H1 (cell line): ENCODE data around the gene STX18. TPM values are rescaled to one million over a fixed set of nuclear protein-coding genes. Genes with fewer than 3 reads are reported as not detected.

Experiments
- ASH2L ChIP-seq: fragments of 200-600, 300-600 bp; sonication (generic); IDR thresholded peaks from one replicate; pipeline ENCODE4 v1.7.1; 2017; ENCODE audit warnings: low read length
- ATF2 ChIP-seq: IDR thresholded peaks from 2 replicates; pipeline ENCODE4 v1.6.1; 2012; ENCODE audit warnings: low read length, inconsistent platforms
- ATF3 ChIP-seq: IDR thresholded peaks from 2 replicates; pipeline ENCODE4 v1.6.1; 2011; ENCODE audit warnings: low read depth, mild to moderate bottlenecking, low read length; ENCODE audit not compliant: insufficient read depth
- CBX5 ChIP-seq: fragments of 300-800, 300-1000 bp; sonication (generic); IDR thresholded peaks from 2 replicates; pipeline ENCODE4 v1.7.1; 2016; ENCODE audit warnings: antibody characterized with exemption, low read length, low read depth
- CHD1 ChIP-seq: IDR thresholded peaks from 2 replicates; pipeline ENCODE4 v1.6.1; 2012; ENCODE audit warnings: low read depth, low read length, improper control_type of control experiment
- CREB1 ChIP-seq: IDR thresholded peaks from 2 replicates; pipeline ENCODE4 v1.6.1; 2012; ENCODE audit warnings: inconsistent platforms
- EGR1 ChIP-seq: IDR thresholded peaks from 2 replicates; pipeline ENCODE4 v1.6.1; 2011; ENCODE audit warnings: low read depth, low read length, borderline replicate concordance
- GABPA ChIP-seq: IDR thresholded peaks from 2 replicates; pipeline ENCODE4 v1.6.1; 2011; ENCODE audit warnings: mild to moderate bottlenecking, low read length, moderate library complexity, borderline replicate concordance; ENCODE audit not compliant: insufficient read depth
- GTF2F1 ChIP-seq: IDR thresholded peaks from 2 replicates; pipeline ENCODE4 v1.6.1; 2012; ENCODE audit warnings: low read depth, low read length, improper control_type of control experiment, borderline replicate concordance
- HDAC2 ChIP-seq, 2 experiments: fragments of 300-600 bp in 1 of 2; sonication (generic) in 1 of 2; IDR thresholded peaks; 2 replicates each; pipeline ENCODE4 v1.6.1; 2011 to 2012; ENCODE audit warnings: low read depth in 2 of 2, low read length in 2 of 2, mild to moderate bottlenecking in 2 of 2, moderate library complexity in 2 of 2, borderline replicate concordance in 1 of 2, inconsistent platforms in 1 of 2
- JUN ChIP-seq: IDR thresholded peaks from 2 replicates; pipeline ENCODE4 v1.6.1; 2011; ENCODE audit warnings: low read depth, mild to moderate bottlenecking, improper control_type of control experiment, low read length
- MAFK ChIP-seq: IDR thresholded peaks from 2 replicates; pipeline ENCODE4 v1.6.1; 2012; ENCODE audit warnings: low read depth, mild to moderate bottlenecking, improper control_type of control experiment, low read length
- POU5F1 ChIP-seq: IDR thresholded peaks from 2 replicates; pipeline ENCODE4 v1.6.1; 2011; ENCODE audit warnings: low read depth, mild to moderate bottlenecking, low read length, moderate library complexity
- RFX5 ChIP-seq: IDR thresholded peaks from 2 replicates; pipeline ENCODE4 v1.6.1; 2011; ENCODE audit warnings: low read depth, low read length, improper control_type of control experiment, borderline replicate concordance
- SIN3A ChIP-seq, 2 experiments: IDR thresholded peaks in 1 of 2; conservative IDR thresholded peaks in 1 of 2; 2 replicates each; pipeline ENCODE4 v1.6.1; 2011 to 2012; ENCODE audit warnings: low read length in 2 of 2, improper control_type of control experiment in 1 of 2, low read depth in 1 of 2, mild to moderate bottlenecking in 1 of 2
- SP4 ChIP-seq: IDR thresholded peaks from 2 replicates; pipeline ENCODE4 v1.6.1; 2012; ENCODE audit warnings: low read length, inconsistent platforms
- SRF ChIP-seq: IDR thresholded peaks from 2 replicates; pipeline ENCODE4 v1.6.1; 2011; ENCODE audit warnings: mild to moderate bottlenecking, low read depth, low read length, moderate library complexity
- TAF7 ChIP-seq: optimal IDR thresholded peaks from 2 replicates; pipeline ENCODE3; 2011; ENCODE audit warnings: low read depth, mild to moderate bottlenecking, inconsistent platforms, low read length, moderate library complexity, borderline replicate concordance
- TCF12 ChIP-seq: IDR thresholded peaks from 2 replicates; pipeline ENCODE4 v1.6.1; 2011; ENCODE audit warnings: low read depth, mild to moderate bottlenecking, low read length
- USF2 ChIP-seq: IDR thresholded peaks from 2 replicates; pipeline ENCODE4 v1.6.1; 2011; ENCODE audit warnings: low read length, improper control_type of control experiment
- polyA plus RNA-seq, 7 experiments: library from polyadenylated mRNA; depleted of rRNA in 3 of 7; stranded (reverse) in 5 of 7; unstranded in 2 of 7; fragments of >200 nt in 5 of 7; fragments of 200-250 nt in 2 of 7; gene quantifications; 1 replicate in 5 of 7; 2 replicates in 1 of 7; 4 replicates in 1 of 7; pipeline versions ENCODE4 v1.2.1 to v1.2.3, GENCODE V29; 2011 to 2013; ENCODE audit warnings: missing spikeins in 2 of 7, mixed read lengths in 2 of 7
- total RNA-seq: library from RNA; stranded (reverse); fragmentation: NEBNext Ultra II Directional; extraction: Animal tissue kit (Norgen Biotek cat#: 25700); gene quantifications from 2 replicates; pipeline ENCODE4 v1.2.1, GENCODE V29; 2021

The STX18 gene
- total and polyA plus RNA-seq, 2 of the 8 experiments (the other 6 are each of a cell fraction or from before 2014, with no cell fraction given) = 14.6 to 18.3 TPM

- TF ChIP-seq ATF3 (no peak), SRF (no peak), GABPA (0 out of 2 replicates have a peak, but pooled peaks have one; percentile 55), TAF7 (no peak), GTF2F1 (no peak), POU5F1 (no peak), CHD1 (no peak), SP4 (no peak), CBX5 (no peak), RFX5 (no peak), HDAC2 (IDR thresholded peaks at IDR 0.05; ENCODE audit: borderline replicate concordance in 1 of 2, low read depth in 2 of 2, low read length in 2 of 2) (no peak), ASH2L (no peak), EGR1 (no peak), TCF12 (no peak), USF2 (no peak), JUN (no peak), MAFK (no peak), SIN3A (conservative IDR thresholded peaks at IDR 0.05 in 1 of 2, IDR thresholded peaks at IDR 0.05 in 1 of 2; ENCODE audit: low read depth in 1 of 2, low read length in 2 of 2) (no peak), ATF2 (no peak), CREB1 (no peak)
Observed at GRCh38 chr4:4575284-4576211, 33.7 kb upstream of the STX18 start (continued).
